ENCODE data around the gene BORCS6. TPM values are rescaled to one million over a fixed set of nuclear protein-coding genes. Genes with fewer than 3 reads are reported as not detected.

Gene BORCS6
- total and polyA plus RNA-seq, 5 experiments from 2014 or later = 15.1 to 22.6 (median 16.1) TPM

GRCh38 chr17:8144401-8145231 is 45.4 kb downstream of the BORCS6 start:
- ATAC-seq (peak in 1 of 2 donors; percentile 5), DNase-seq (peak in 5 of 10 donors; percentile 7 to 61 (median 14))
- H3K27ac Mint-ChIP-seq = peak overlapping the region in 1 of 10 donors; percentile 92

DNA sequence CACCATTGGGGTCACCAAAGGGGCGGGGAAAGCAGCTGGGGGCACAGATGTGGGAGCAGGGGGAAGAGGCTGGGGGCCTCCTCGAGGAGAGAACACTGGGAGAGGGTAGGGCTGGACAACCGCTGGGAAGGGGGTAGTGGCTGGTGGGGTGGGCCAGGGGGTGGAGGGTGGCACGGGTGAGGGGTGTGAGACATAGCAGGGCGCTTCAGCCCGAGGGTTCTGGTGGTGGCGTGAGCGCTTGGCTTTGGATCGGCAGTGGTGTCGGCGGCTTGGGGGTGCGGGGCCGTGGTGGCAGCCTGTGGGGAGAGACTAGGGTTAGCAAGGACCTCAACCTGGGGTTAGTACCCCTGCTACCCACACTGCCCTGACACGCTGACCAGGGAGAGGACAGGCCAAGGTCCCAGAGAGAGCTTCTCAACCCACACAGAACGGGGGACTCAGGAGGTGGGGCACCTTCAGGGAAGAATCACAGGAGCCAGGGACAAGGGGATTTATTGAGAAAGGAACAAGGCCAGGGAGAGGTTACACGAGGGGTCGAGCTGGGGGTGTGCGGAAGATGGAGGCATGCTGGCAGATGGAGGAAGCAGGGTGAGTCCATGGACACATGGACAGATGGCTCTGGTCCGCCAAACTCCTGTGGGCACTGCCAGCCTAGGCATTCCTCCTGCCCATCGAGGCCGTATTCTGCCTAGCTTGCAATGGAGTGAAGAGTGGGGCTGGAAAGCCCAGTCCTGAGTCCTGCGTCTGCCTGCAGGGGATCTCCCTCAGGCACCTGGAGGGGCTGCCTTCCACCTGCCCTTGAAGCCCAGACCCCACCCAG is 46.2 kb downstream of the BORCS6 start:
- H3K4me1 Mint-ChIP-seq = peaks cover 0 to 37% (median 19%) of the 10 kb centered on the region in 4 donors
- peaks cover 0 to 3% (median 0%) of the 10 kb centered on the region in 5 donors for H3K27me3 Mint-ChIP-seq
- H3K4me3 Mint-ChIP-seq = peak overlapping the region in 4 of 10 donors; percentile 9 to 77 (median 48)
- ATAC-seq (peak in 1 of 2 donors; percentile 2), DNase-seq (peak in 6 of 10 donors; percentile 14 to 55 (median 27))
- H3K9me3 Mint-ChIP-seq = no peaks in the 10 kb centered on the region
- POLR2A ChIA-PET = interaction anchor here (1.1 to 41.9 kb wide), 6 partner anchors 9 to 38 kb away, joined by 4 to 1171 read pairs (median 5); partner anchors contain the start of genes BORCS6, HES7, PER1 and TMEM107
- H3K27ac Mint-ChIP-seq = peak overlapping the region in 5 of 10 donors; percentile 12 to 92 (median 40)
- peaks cover 0 to 85% (median 34%) of the 10 kb centered on the region in 3 donors for H3K36me3 Mint-ChIP-seq

More at GRCh38 chr17:8144401-8145231, 45.4 kb downstream of the BORCS6 start:
- Mint-ChIP-seq H3K4me1 (peaks cover 3 to 37% (median 22%) of the 10 kb centered on the region in 4 donors), H3K27me3 (no peaks in the 10 kb centered on the region), H3K9me3 (no peaks in the 10 kb centered on the region), H3K4me3 (peak overlapping the region in 3 of 10 donors; percentile 46 to 60 (median 48)), H3K36me3 (peaks cover 0 to 90% (median 37%) of the 10 kb centered on the region in 3 donors)
- POLR2A ChIA-PET = interaction anchor here (0.8 to 41.9 kb wide), 7 partner anchors 8 to 38 kb away, joined by 3 to 1171 read pairs (median 5); partner anchors contain the start of genes BORCS6, HES7, PER1 and TMEM107

- H3K4me3 Mint-ChIP-seq = peak overlapping the region in 4 of 10 donors; percentile 11 to 77 (median 26)
- peaks cover 0 to 78% (median 31%) of the 10 kb centered on the region in 3 donors for H3K36me3 Mint-ChIP-seq
Observed at GRCh38 chr17:8142887-8143580, 46.9 kb downstream of the BORCS6 start.

GRCh38 chr17:8142158-8142886 is 47.7 kb downstream of the BORCS6 start:
- Mint-ChIP-seq H3K36me3 (peaks cover 0 to 71% (median 27%) of the 10 kb centered on the region in 3 donors), H3K27ac (peak overlapping the region in 2 of 10 donors; percentile 56 to 73), H3K4me1 (peaks cover 0 to 37% (median 13%) of the 10 kb centered on the region in 4 donors), H3K4me3 (peak overlapping the region in 4 of 10 donors; percentile 11 to 65 (median 21)), H3K27me3 (peaks cover 0 to 3% (median 0%) of the 10 kb centered on the region in 5 donors), H3K9me3 (no peaks in the 10 kb centered on the region)
- ATAC-seq = no peak
- POLR2A ChIA-PET = interaction anchor here (1.1 to 41.9 kb wide), 3 partner anchors 11 to 40 kb away, joined by 4 to 1171 read pairs (median 188); partner anchors contain the start of genes BORCS6, PER1 and TMEM107
- peak in 6 of 10 donors; percentile 5 to 59 (median 20) for DNase-seq

More at GRCh38 chr17:8142887-8143580, 46.9 kb downstream of the BORCS6 start:
- POLR2A ChIA-PET = interaction anchor here (1.1 to 41.9 kb wide), 6 partner anchors 10 to 39 kb away, joined by 4 to 1171 read pairs (median 5); partner anchors contain the start of genes BORCS6, HES7, PER1 and TMEM107
- DNase-seq = peak in 4 of 10 donors; percentile 6 to 39 (median 20)
- Mint-ChIP-seq H3K9me3 (no peaks in the 10 kb centered on the region), H3K4me1 (peaks cover 0 to 37% (median 15%) of the 10 kb centered on the region in 4 donors), H3K27ac (peak overlapping the region in 2 of 10 donors; percentile 77 to 92), H3K27me3 (peaks cover 0 to 3% (median 0%) of the 10 kb centered on the region in 5 donors)
- ATAC-seq = no peak

GRCh38 chr17:8141741-8142140 is 48.2 kb downstream of the BORCS6 start:
- Mint-ChIP-seq H3K36me3 (peaks cover 0 to 65% (median 24%) of the 10 kb centered on the region in 3 donors), H3K9me3 (no peaks in the 10 kb centered on the region), H3K27ac (peak overlapping the region in 4 of 10 donors; percentile 35 to 82 (median 54)), H3K27me3 (peaks cover 0 to 3% (median 0%) of the 10 kb centered on the region in 5 donors), H3K4me3 (peak overlapping the region in 4 of 10 donors; percentile 10 to 65 (median 37)), H3K4me1 (peaks cover 0 to 33% (median 10%) of the 10 kb centered on the region in 4 donors)
- POLR2A ChIA-PET = interaction anchor here (5.2 to 41.9 kb wide), 4 partner anchors 11 to 80 kb away, joined by 29 to 1171 read pairs (median 122); partner anchors contain the start of genes BORCS6, PER1 and TMEM107
- ATAC-seq (no peak), DNase-seq (peak in 2 of 10 donors; percentile 9 to 19)

GRCh38 chr17:8141045-8141444 is 48.9 kb downstream of the BORCS6 start:
- POLR2A ChIA-PET = interaction anchor here (1.9 to 41.9 kb wide), 7 partner anchors 12 to 81 kb away, joined by 6 to 1171 read pairs (median 37); partner anchors contain the start of genes BORCS6, HES7, PER1 and TMEM107
- peak in 5 of 10 donors; percentile 4 to 29 (median 19) for DNase-seq
- Mint-ChIP-seq H3K27me3 (peaks cover 0 to 5% (median 0%) of the 10 kb centered on the region in 5 donors), H3K36me3 (peaks cover 0 to 58% (median 20%) of the 10 kb centered on the region in 3 donors), H3K4me3 (peak overlapping the region in 4 of 10 donors; percentile 6 to 55 (median 42)), H3K27ac (peak overlapping the region in 6 of 10 donors; percentile 36 to 82 (median 55)), H3K9me3 (no peaks in the 10 kb centered on the region), H3K4me1 (peaks cover 0 to 26% (median 8%) of the 10 kb centered on the region in 4 donors)
- no peak for ATAC-seq

GRCh38 chr17:8140065-8141029 is 49.6 kb downstream of the BORCS6 start:
- H3K27me3 Mint-ChIP-seq = peaks cover 0 to 5% (median 0%) of the 10 kb centered on the region in 5 donors
- peaks cover 0 to 51% (median 17%) of the 10 kb centered on the region in 3 donors for H3K36me3 Mint-ChIP-seq
- ATAC-seq (no peak), DNase-seq (peak in 6 of 10 donors; percentile 7 to 59 (median 25))
- peak overlapping the region in 7 of 10 donors; percentile 29 to 82 (median 68) for H3K27ac Mint-ChIP-seq
- H3K4me1 Mint-ChIP-seq = peaks cover 0 to 23% (median 8%) of the 10 kb centered on the region in 4 donors
- no peaks in the 10 kb centered on the region for H3K9me3 Mint-ChIP-seq
- peak overlapping the region in 2 of 10 donors; percentile 20 to 55 for H3K4me3 Mint-ChIP-seq
- POLR2A ChIA-PET = interaction anchor here (1.4 to 41.9 kb wide), 11 partner anchors 13 to 155 kb away, joined by 3 to 1171 read pairs (median 29); partner anchors contain the start of genes AURKB, BORCS6, CTC1 and HES7

DNA sequence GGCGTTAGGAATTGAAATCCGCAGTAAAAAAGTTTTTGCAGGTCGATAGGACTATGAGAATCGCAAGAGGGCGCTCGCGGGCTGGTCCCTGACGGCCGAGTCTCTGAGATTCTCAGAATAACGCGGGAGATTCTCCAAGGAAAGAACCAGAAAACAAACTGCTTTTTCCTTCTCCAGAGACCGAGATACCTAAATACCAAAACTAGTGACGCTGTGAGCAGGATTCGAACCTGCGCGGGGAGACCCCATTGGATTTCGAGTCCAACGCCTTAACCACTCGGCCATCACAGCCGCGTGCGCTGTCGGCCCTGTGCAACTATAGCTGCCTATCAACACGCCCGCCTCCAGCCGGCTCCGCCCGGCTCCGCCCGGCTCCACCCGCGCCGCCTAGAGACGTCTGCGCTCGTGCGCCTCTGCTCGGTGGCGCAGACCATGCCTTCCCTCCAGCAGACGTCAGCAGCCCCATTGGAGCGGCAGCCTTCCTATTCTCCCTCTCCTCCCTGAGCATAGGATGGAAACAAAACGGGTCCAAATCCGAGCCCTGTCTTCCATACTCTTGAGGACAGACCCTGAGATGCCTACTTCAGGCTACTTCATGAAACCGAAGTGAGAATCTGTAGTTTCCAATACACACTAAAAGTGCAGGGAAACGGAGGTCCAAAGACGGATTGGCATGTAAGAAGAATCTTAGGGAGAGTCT is 51.2 kb downstream of the BORCS6 start:
- no peak overlapping the region for H3K27ac Mint-ChIP-seq
- H3K9me3 Mint-ChIP-seq = no peaks in the 10 kb centered on the region
- peaks cover 0 to 18% (median 7%) of the 10 kb centered on the region in 4 donors for H3K4me1 Mint-ChIP-seq
- DNase-seq (peak; percentile 87 to 99 (median 97)), ATAC-seq (peak; percentile 86 to 87)
- peaks cover 0 to 5% (median 0%) of the 10 kb centered on the region in 5 donors for H3K27me3 Mint-ChIP-seq
- H3K36me3 Mint-ChIP-seq = peaks cover 0 to 36% (median 15%) of the 10 kb centered on the region in 3 donors
- H3K4me3 Mint-ChIP-seq = no peak overlapping the region
- POLR2A ChIA-PET = interaction anchor here (0.6 to 41.9 kb wide), 17 partner anchors 12 to 157 kb away, joined by 3 to 1171 read pairs (median 13); partner anchors contain the start of genes AURKB, BORCS6, CTC1 and HES7

GRCh38 chr17:8138374-8138671 is 51.7 kb downstream of the BORCS6 start:
- ATAC-seq (no peak), DNase-seq (no peak)
- Mint-ChIP-seq H3K4me3 (no peak overlapping the region), H3K36me3 (peaks cover 0 to 31% (median 12%) of the 10 kb centered on the region in 3 donors), H3K27me3 (peaks cover 0 to 5% (median 0%) of the 10 kb centered on the region in 5 donors), H3K4me1 (peaks cover 0 to 13% (median 6%) of the 10 kb centered on the region in 4 donors), H3K27ac (no peak overlapping the region), H3K9me3 (no peaks in the 10 kb centered on the region)
- POLR2A ChIA-PET = interaction anchor here (0.7 to 41.9 kb wide), 15 partner anchors 11 to 157 kb away, joined by 3 to 1171 read pairs (median 13); partner anchors contain the start of genes BORCS6, CTC1, HES7 and PER1
